ENCODE measurements around the gene TLE6.

Gene TLE6

GRCh38 chr19:3041327-3041726, 64.0 kb downstream of the TLE6 start:
- Histone ChIP-seq H3K36me3 (ENCODE audit: insufficient read depth, low read length) (no peaks in the 10 kb centered on the region), H3K9ac (ENCODE audit: low read depth, low read length, poor library complexity, severe bottlenecking) (no peak overlapping the region), H3K4me2 (ENCODE audit: low read depth, low read length, poor library complexity, severe bottlenecking) (no peak overlapping the region), H4K20me1 (ENCODE audit: insufficient read depth, low read length, poor library complexity, severe bottlenecking) (no peaks in the 10 kb centered on the region), H3F3A (ENCODE audit: low read depth) (no peaks in the 10 kb centered on the region), H3K9me3 (ENCODE audit: insufficient read depth, low read depth, low read length) (no peaks in the 10 kb centered on the region), H2AFZ (ENCODE audit: low read length) (no peak overlapping the region), H3K4me1 (ENCODE audit: insufficient read depth, low read length, poor library complexity, severe bottlenecking) (peaks cover 4% of the 10 kb centered on the region), H3K4me3 (ENCODE audit: low read length, poor library complexity, severe bottlenecking) (no peak overlapping the region), H3K9me2 (replicated peaks; ENCODE audit: low read depth, low read length) (no peaks in the 10 kb centered on the region), H3K27me3 (ENCODE audit: insufficient read depth, low read length, poor library complexity, severe bottlenecking) (no peaks in the 10 kb centered on the region), H3K79me2 (ENCODE audit: insufficient read depth, low read length) (no peaks in the 10 kb centered on the region)
- no peak for TF ChIP-seq CTCF (conservative IDR thresholded peaks at IDR 0.05; ENCODE audit: low read length)
- no peak for TF ChIP-seq EZH2phosphoT487 (IDR thresholded peaks at IDR 0.05; ENCODE audit: borderline replicate concordance)

GRCh38 chr19:3041761-3042620, 64.6 kb downstream of the TLE6 start:
- Histone ChIP-seq H3K36me3 (ENCODE audit: insufficient read depth, low read length) (no peaks in the 10 kb centered on the region), H3K4me2 (ENCODE audit: low read depth, low read length, poor library complexity, severe bottlenecking) (no peak overlapping the region), H3K27me3 (ENCODE audit: insufficient read depth, low read length, poor library complexity, severe bottlenecking) (no peaks in the 10 kb centered on the region), H4K20me1 (ENCODE audit: insufficient read depth, low read length, poor library complexity, severe bottlenecking) (no peaks in the 10 kb centered on the region), H3K9me3 (ENCODE audit: insufficient read depth, low read depth, low read length) (no peaks in the 10 kb centered on the region), H3K9me2 (replicated peaks; ENCODE audit: low read depth, low read length) (no peaks in the 10 kb centered on the region), H3K4me1 (ENCODE audit: insufficient read depth, low read length, poor library complexity, severe bottlenecking) (no peaks in the 10 kb centered on the region), H3K9ac (ENCODE audit: low read depth, low read length, poor library complexity, severe bottlenecking) (no peak overlapping the region), H3K79me2 (ENCODE audit: insufficient read depth, low read length) (no peaks in the 10 kb centered on the region), H3K4me3 (ENCODE audit: low read length, poor library complexity, severe bottlenecking) (no peak overlapping the region), H3F3A (ENCODE audit: low read depth) (no peaks in the 10 kb centered on the region), H2AFZ (ENCODE audit: low read length) (no peak overlapping the region)
- TF ChIP-seq EZH2phosphoT487 (IDR thresholded peaks at IDR 0.05; ENCODE audit: borderline replicate concordance) (no peak), CTCF (conservative IDR thresholded peaks at IDR 0.05; ENCODE audit: low read length) (no peak)

- no peaks in the 10 kb centered on the region for H3K27me3 ChIP-seq (ENCODE audit: insufficient read depth, low read length, poor library complexity, severe bottlenecking)
- H3K4me1 ChIP-seq (ENCODE audit: insufficient read depth, low read length, poor library complexity, severe bottlenecking) = peaks cover 5% of the 10 kb centered on the region
- TF ChIP-seq CTCF (conservative IDR thresholded peaks at IDR 0.05; ENCODE audit: low read length) = no peak
- no peak for TF ChIP-seq EZH2phosphoT487 (IDR thresholded peaks at IDR 0.05; ENCODE audit: borderline replicate concordance)
- H3K36me3 ChIP-seq (ENCODE audit: insufficient read depth, low read length) = no peaks in the 10 kb centered on the region
- H3K4me2 ChIP-seq (ENCODE audit: low read depth, low read length, poor library complexity, severe bottlenecking) = no peak overlapping the region
- no peaks in the 10 kb centered on the region for H3K9me2 ChIP-seq (replicated peaks; ENCODE audit: low read depth, low read length)
- no peaks in the 10 kb centered on the region for H3K9me3 ChIP-seq (ENCODE audit: insufficient read depth, low read depth, low read length)
- H3K9ac ChIP-seq (ENCODE audit: low read depth, low read length, poor library complexity, severe bottlenecking) = no peak overlapping the region
- no peak overlapping the region for H3K4me3 ChIP-seq (ENCODE audit: low read length, poor library complexity, severe bottlenecking)
- no peaks in the 10 kb centered on the region for H3F3A ChIP-seq (ENCODE audit: low read depth)
- no peaks in the 10 kb centered on the region for H4K20me1 ChIP-seq (ENCODE audit: insufficient read depth, low read length, poor library complexity, severe bottlenecking)
- no peaks in the 10 kb centered on the region for H3K79me2 ChIP-seq (ENCODE audit: insufficient read depth, low read length)
- no peak overlapping the region for H2AFZ ChIP-seq (ENCODE audit: low read length)
Observed at GRCh38 chr19:3042621-3043267, 65.4 kb downstream of the TLE6 start.
